Transverse colon (tissue), 4 donors: ENCODE results near the gene SEPTIN7. TPM values are rescaled to one million over a fixed set of nuclear protein-coding genes. Genes with fewer than 3 reads are reported as not detected.

ENCODE experiments used
- DNase-seq: peaks from one replicate; pipeline ENCODE4 v3.0.0-alpha.2; 2019
- H3K27ac ChIP-seq, 4 donors: fragments of 200-600 bp; sonication (generic); 2 replicates each; pipeline ENCODE4 v1.5.1; 2016 to 2018; ENCODE audit warnings: inconsistent platforms in 4 of 4
- H3K27me3 ChIP-seq: fragments of 200-600 bp; sonication (generic); 2 replicates; pipeline ENCODE4 v1.5.1; 2017; ENCODE audit warnings: inconsistent platforms
- H3K36me3 ChIP-seq, 4 donors: fragments of 200-600 bp; sonication (generic); 2 replicates each; pipeline ENCODE4 v1.5.1; 2017 to 2019; ENCODE audit warnings: inconsistent platforms in 4 of 4
- H3K4me1 ChIP-seq, 4 donors: fragments of 200-600 bp; sonication (generic); 2 replicates each; pipeline ENCODE4 v1.5.1; 2017 to 2020; ENCODE audit warnings: inconsistent platforms in 4 of 4
- H3K4me3 ChIP-seq, 4 donors: fragments of 200-600 bp; sonication (generic); 1 replicate in 1 of 4; 2 replicates in 3 of 4; pipeline versions ENCODE4 v1.5.1 to v1.6.1; 2017 to 2019; ENCODE audit warnings: inconsistent platforms in 4 of 4
- H3K9me3 ChIP-seq, 2 donors: fragments of 200-600 bp; sonication (generic); 2 replicates each; pipeline ENCODE4 v1.5.1; 2017 to 2019; ENCODE audit warnings: inconsistent platforms in 2 of 2
- CTCF ChIP-seq, 5 experiments: fragments of 200-600 bp in 3 of 5; fragments of 450-650 bp in 2 of 5; sonication (generic) in 3 of 5; IDR thresholded peaks; 1 replicate in 2 of 5; 2 replicates in 3 of 5; pipeline ENCODE4 v1.5.1; 2016 to 2017; ENCODE audit warnings: antibody characterized with exemption in 5 of 5, inconsistent platforms in 3 of 5, mild to moderate bottlenecking in 2 of 5, moderate library complexity in 1 of 5
- EP300 ChIP-seq: sonication (generic); formaldehyde crosslinking; IDR thresholded peaks from one replicate; pipeline ENCODE4 v1.6.1; 2017; ENCODE audit warnings: antibody characterized with exemption, low read depth
- POLR2A ChIP-seq: fragments of 450-650 bp; IDR thresholded peaks from one replicate; pipeline ENCODE4 v1.6.1; 2016; ENCODE audit warnings: antibody characterized with exemption, mild to moderate bottlenecking, moderate library complexity
- POLR2AphosphoS5 ChIP-seq, 3 donors: sonication (generic); formaldehyde crosslinking; IDR thresholded peaks; one replicate each; pipeline ENCODE4 v1.6.1; 2016; ENCODE audit warnings: antibody characterized with exemption in 3 of 3
- WGBS, 2 donors: methylation state at CpG; one replicate each; pipeline ENCODE4 v1.1.5; 2018; ENCODE audit warnings: low coverage in 1 of 2; 5-methylcytosine and 5-hydroxymethylcytosine counted together
- in situ Hi-C, 4 donors: fragments of 200-750 bp; cut with MboI; loops; one replicate each; pipeline versions ENCODE4 v1.15.0 to v1.15.1; 2017; ENCODE audit warnings: low sequenced_read_pairs in 3 of 4, low pct_ligation_motif_present in 1 of 4, low pct_unique_long_range_greater_than_20kb in 1 of 4
- intact Hi-C: fragments of 100-400 bp; cut with DNase I; formaldehyde crosslinking; loops from one replicate; pipeline ENCODE4 v1.15.1; 2023; ENCODE audit warnings: low total_unique reads
- total RNA-seq, 4 donors: library from RNA; depleted of rRNA; stranded (reverse); fragments of >200 nt; gene quantifications; one replicate each; pipeline ENCODE4 v1.1.0, GENCODE V29; 2016

SEPTIN7 gene
- total RNA-seq, 4 donors from 2014 or later, result 73.2 to 131 (median 101) TPM

- H3K36me3 ChIP-seq, result peaks cover 0 to 6% (median 0%) of the 10 kb centered on the region in 4 donors
- H3K9me3 ChIP-seq, result no peaks in the 10 kb centered on the region
- no peak overlapping the region for H3K4me3 ChIP-seq
- H3K4me1 ChIP-seq, result peaks cover 0 to 7% (median 2%) of the 10 kb centered on the region in 4 donors
- no peak for DNase-seq
- intact Hi-C loops (no loop called here), in situ Hi-C loops (no loop called here)
- no peaks in the 10 kb centered on the region for H3K27me3 ChIP-seq
- TF ChIP-seq EP300 (no peak), CTCF (IDR thresholded peaks at IDR 0.05) (no peak), POLR2AphosphoS5 (IDR thresholded peaks at IDR 0.05) (no peak), POLR2A (no peak)
- WGBS, 2 donors, result 88 to 100% methylated on average over 1 of the region's 1 CpG
- H3K27ac ChIP-seq, result no peak overlapping the region
Measured at GRCh38 chr7:35839860-35840854, 39.3 kb downstream of the SEPTIN7 start.

- Histone ChIP-seq H3K9me3 (no peaks in the 10 kb centered on the region), H3K27me3 (no peaks in the 10 kb centered on the region), H3K4me1 (peaks cover 0 to 8% (median 0%) of the 10 kb centered on the region in 4 donors), H3K27ac (no peak overlapping the region), H3K4me3 (no peak overlapping the region), H3K36me3 (peaks cover 0 to 6% (median 2%) of the 10 kb centered on the region in 4 donors)
- no peak for DNase-seq
- in situ Hi-C loops, result no loop called here
- TF ChIP-seq POLR2A (no peak), EP300 (no peak), CTCF (IDR thresholded peaks at IDR 0.05) (no peak), POLR2AphosphoS5 (IDR thresholded peaks at IDR 0.05) (no peak)
- whole genome bisulfite sequencing, 2 donors, result 97% methylated on average over 10 of the region's 11 CpGs; no CpG with 5 or more reads in 1 of the 2 donors
- intact Hi-C loops, result no loop called here
Measured at GRCh38 chr7:35846816-35847412, 46.1 kb downstream of the SEPTIN7 start.

GRCh38 chr7:35848725-35849124 is 47.9 kb downstream of the SEPTIN7 start:
- Histone ChIP-seq H3K27me3 (no peaks in the 10 kb centered on the region), H3K36me3 (peaks cover 0 to 6% (median 2%) of the 10 kb centered on the region in 4 donors), H3K27ac (no peak overlapping the region), H3K4me1 (peaks cover 0 to 12% (median 0%) of the 10 kb centered on the region in 4 donors), H3K4me3 (no peak overlapping the region), H3K9me3 (no peaks in the 10 kb centered on the region)
- intact Hi-C loops (no loop called here), in situ Hi-C loops (no loop called here)
- 69 to 70% methylated on average over 2 of the region's 2 CpGs for WGBS, 2 donors
- TF ChIP-seq POLR2AphosphoS5 (IDR thresholded peaks at IDR 0.05) (no peak), POLR2A (no peak), EP300 (no peak)
- DNase-seq, result no peak

GRCh38 chr7:35849158-35849831 is 48.4 kb downstream of the SEPTIN7 start:
- intact Hi-C loops (no loop called here), in situ Hi-C loops (no loop called here)
- no peak overlapping the region for H3K27ac ChIP-seq
- WGBS, 2 donors, result 93 to 94% methylated on average over 3 to 7 of the region's 7 CpGs
- DNase-seq, result no peak
- H3K27me3 ChIP-seq, result no peaks in the 10 kb centered on the region
- peaks cover 0 to 14% (median 0%) of the 10 kb centered on the region in 4 donors for H3K4me1 ChIP-seq
- no peak overlapping the region for H3K4me3 ChIP-seq
- no peaks in the 10 kb centered on the region for H3K9me3 ChIP-seq
- H3K36me3 ChIP-seq, result peaks cover 0 to 6% (median 2%) of the 10 kb centered on the region in 4 donors
- TF ChIP-seq EP300 (no peak), POLR2A (no peak), POLR2AphosphoS5 (IDR thresholded peaks at IDR 0.05) (no peak), CTCF (IDR thresholded peaks at IDR 0.05) (no peak)
